ENCODE results near the gene RALBP1. TPM values are rescaled to one million over a fixed set of nuclear protein-coding genes. Genes with fewer than 3 reads are reported as not detected.

Gene RALBP1
- total RNA-seq, 1 donor from 2014 or later = 42.2 TPM

- peaks cover 3% of the 10 kb centered on the region for H3K9me3 Mint-ChIP-seq (ENCODE audit: low read depth)
These were observed 38.3 kb upstream of the RALBP1 start for GRCh38 chr18:9437021-9437437.

GRCh38 chr18:9437672-9438071 is 37.6 kb upstream of the RALBP1 start:
- no peak for TF ChIP-seq CTCF (IDR thresholded peaks at IDR 0.05; ENCODE audit: unreplicated experiment)
- Mint-ChIP-seq H3K27ac (no peak overlapping the region), H3K36me3 (ENCODE audit: insufficient read depth) (no peaks in the 10 kb centered on the region), H3K9me3 (ENCODE audit: low read depth) (peaks cover 3% of the 10 kb centered on the region), H3K4me1 (ENCODE audit: low read depth) (no peaks in the 10 kb centered on the region), H3K27me3 (no peaks in the 10 kb centered on the region), H3K4me3 (ENCODE audit: low read depth) (no peak overlapping the region)
- no peak for DNase-seq (ENCODE audit: low spot score, unreplicated experiment)

More at GRCh38 chr18:9437021-9437437, 38.3 kb upstream of the RALBP1 start:
- Mint-ChIP-seq H3K27me3 (no peaks in the 10 kb centered on the region), H3K4me1 (ENCODE audit: low read depth) (no peaks in the 10 kb centered on the region), H3K4me3 (ENCODE audit: low read depth) (no peak overlapping the region), H3K27ac (no peak overlapping the region), H3K36me3 (ENCODE audit: insufficient read depth) (no peaks in the 10 kb centered on the region)
- no peak for TF ChIP-seq CTCF (IDR thresholded peaks at IDR 0.05; ENCODE audit: unreplicated experiment)
- no peak for DNase-seq (ENCODE audit: low spot score, unreplicated experiment)

GRCh38 chr18:9441061-9441460 is 34.3 kb upstream of the RALBP1 start:
- no peaks in the 10 kb centered on the region for H3K9me3 Mint-ChIP-seq (ENCODE audit: low read depth)
- H3K27ac Mint-ChIP-seq = no peak overlapping the region
- no peaks in the 10 kb centered on the region for H3K4me1 Mint-ChIP-seq (ENCODE audit: low read depth)
- DNase-seq (ENCODE audit: low spot score, unreplicated experiment) = no peak
- H3K36me3 Mint-ChIP-seq (ENCODE audit: insufficient read depth) = no peaks in the 10 kb centered on the region
- H3K27me3 Mint-ChIP-seq = no peaks in the 10 kb centered on the region
- H3K4me3 Mint-ChIP-seq (ENCODE audit: low read depth) = no peak overlapping the region
- no peak for TF ChIP-seq CTCF (IDR thresholded peaks at IDR 0.05; ENCODE audit: unreplicated experiment)

- no peak for TF ChIP-seq CTCF (IDR thresholded peaks at IDR 0.05; ENCODE audit: unreplicated experiment)
- peaks cover 1% of the 10 kb centered on the region for H3K36me3 Mint-ChIP-seq (ENCODE audit: insufficient read depth)
- H3K27me3 Mint-ChIP-seq = no peaks in the 10 kb centered on the region
- peaks cover 9% of the 10 kb centered on the region for H3K9me3 Mint-ChIP-seq (ENCODE audit: low read depth)
- DNase-seq (ENCODE audit: low spot score, unreplicated experiment) = no peak
- no peak overlapping the region for H3K27ac Mint-ChIP-seq
- no peak overlapping the region for H3K4me3 Mint-ChIP-seq (ENCODE audit: low read depth)
- no peaks in the 10 kb centered on the region for H3K4me1 Mint-ChIP-seq (ENCODE audit: low read depth)
These were observed 30.8 kb upstream of the RALBP1 start for GRCh38 chr18:9444549-9444948.

GRCh38 chr18:9446839-9447238 is 28.5 kb upstream of the RALBP1 start:
- no peaks in the 10 kb centered on the region for H3K4me1 Mint-ChIP-seq (ENCODE audit: low read depth)
- TF ChIP-seq CTCF (IDR thresholded peaks at IDR 0.05; ENCODE audit: unreplicated experiment) = no peak
- peaks cover 1% of the 10 kb centered on the region for H3K36me3 Mint-ChIP-seq (ENCODE audit: insufficient read depth)
- H3K27me3 Mint-ChIP-seq = no peaks in the 10 kb centered on the region
- peaks cover 9% of the 10 kb centered on the region for H3K9me3 Mint-ChIP-seq (ENCODE audit: low read depth)
- DNase-seq (ENCODE audit: low spot score, unreplicated experiment) = no peak
- H3K27ac Mint-ChIP-seq = no peak overlapping the region
- no peak overlapping the region for H3K4me3 Mint-ChIP-seq (ENCODE audit: low read depth)

Data from progenitor cell of endocrine pancreas (in vitro differentiated cells).